ENCODE results near the gene DYRK4.
A peak's percentile ranks its signal among the peaks of the same experiment; 100 is the strongest.
"Not testable (repeated sequence)": the region's sequence is repeated elsewhere in the genome, so short reads cannot be mapped to it uniquely, and the experiment has no call there.

DYRK4 gene, protein sequence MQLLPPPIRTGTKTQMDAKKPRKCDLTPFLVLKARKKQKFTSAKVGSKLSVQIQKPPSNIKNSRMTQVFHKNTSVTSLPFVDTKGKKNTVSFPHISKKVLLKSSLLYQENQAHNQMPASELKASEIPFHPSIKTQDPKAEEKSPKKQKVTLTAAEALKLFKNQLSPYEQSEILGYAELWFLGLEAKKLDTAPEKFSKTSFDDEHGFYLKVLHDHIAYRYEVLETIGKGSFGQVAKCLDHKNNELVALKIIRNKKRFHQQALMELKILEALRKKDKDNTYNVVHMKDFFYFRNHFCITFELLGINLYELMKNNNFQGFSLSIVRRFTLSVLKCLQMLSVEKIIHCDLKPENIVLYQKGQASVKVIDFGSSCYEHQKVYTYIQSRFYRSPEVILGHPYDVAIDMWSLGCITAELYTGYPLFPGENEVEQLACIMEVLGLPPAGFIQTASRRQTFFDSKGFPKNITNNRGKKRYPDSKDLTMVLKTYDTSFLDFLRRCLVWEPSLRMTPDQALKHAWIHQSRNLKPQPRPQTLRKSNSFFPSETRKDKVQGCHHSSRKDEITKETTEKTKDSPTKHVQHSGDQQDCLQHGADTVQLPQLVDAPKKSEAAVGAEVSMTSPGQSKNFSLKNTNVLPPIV

GRCh38 chr12:4562034-4562657 lies at the start of gene DYRK4:
DYRK4 (plus strand) TSS chr12:4562208; CDS start chr12:4562246, 38 bp downstream.
- peak; percentile 84 for DNase-seq

- DNase-seq = no peak
Observed at GRCh38 chr12:4518106-4518728, 43.8 kb upstream of the DYRK4 start.

DNA sequence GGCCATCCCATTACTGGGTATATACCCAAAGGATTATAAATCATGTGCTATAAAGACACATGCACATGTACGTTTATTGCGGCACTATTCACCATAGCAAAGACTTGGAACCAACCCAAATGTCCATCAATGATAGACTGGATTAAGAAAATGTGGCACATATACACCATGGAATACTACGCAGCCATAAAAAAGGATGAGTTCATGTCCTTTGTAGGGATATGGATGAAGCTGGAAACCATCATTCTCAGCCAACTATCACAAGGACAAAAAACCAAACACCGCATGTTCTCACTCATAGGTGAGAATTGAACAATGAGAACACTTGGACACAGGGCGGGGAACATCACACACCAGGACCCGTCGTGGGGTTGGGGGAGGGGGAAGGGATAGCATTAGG lies 38.6 kb upstream of the DYRK4 start:
- DNase-seq = not testable (repeated sequence)

- peak; percentile 23 for DNase-seq
Observed at GRCh38 chr12:4526923-4527546, 35.0 kb upstream of the DYRK4 start.

GRCh38 chr12:4530160-4530559 lies 31.8 kb upstream of the DYRK4 start:
- no peak for DNase-seq

DNA sequence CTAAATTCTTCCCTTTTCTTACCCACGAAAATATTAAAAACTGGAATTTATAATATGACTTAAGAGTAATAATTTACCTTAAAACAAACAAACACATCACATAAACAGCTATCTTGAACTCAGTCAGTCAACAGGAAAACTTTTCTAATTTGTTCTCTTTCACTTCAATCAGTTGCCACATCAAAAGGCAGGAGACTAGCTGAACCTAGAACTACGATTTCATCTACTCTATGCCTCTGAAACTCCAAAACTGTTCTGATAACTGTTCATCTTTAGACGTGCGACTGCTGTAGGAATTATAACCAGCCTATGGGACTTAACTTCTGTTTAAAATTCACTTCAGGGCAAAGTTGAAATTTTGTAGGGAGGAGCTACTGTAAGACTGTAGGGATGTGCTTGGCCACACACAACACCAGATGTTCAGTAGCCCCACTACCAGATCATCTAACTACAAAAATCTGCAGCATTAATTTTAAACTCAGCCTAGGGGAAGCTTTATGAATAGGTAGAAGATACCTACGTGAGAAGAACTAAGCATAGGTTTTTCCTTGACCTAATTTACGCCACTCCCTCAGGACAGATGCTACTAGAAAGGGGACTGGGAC lies 30.9 kb upstream of the DYRK4 start:
- DNase-seq = no peak

GRCh38 chr12:4535092-4535491 lies 26.9 kb upstream of the DYRK4 start:
- DNase-seq = no peak

- DNase-seq = no peak
Observed at GRCh38 chr12:4535871-4536270, 26.1 kb upstream of the DYRK4 start.

GRCh38 chr12:4538207-4539160 lies 23.5 kb upstream of the DYRK4 start, which contains the start of gene RAD51AP1:
RAD51AP1 (plus strand) TSS chr12:4538890; CDS start chr12:4538940, 50 bp downstream.
- peak; percentile 96 for DNase-seq

DNA sequence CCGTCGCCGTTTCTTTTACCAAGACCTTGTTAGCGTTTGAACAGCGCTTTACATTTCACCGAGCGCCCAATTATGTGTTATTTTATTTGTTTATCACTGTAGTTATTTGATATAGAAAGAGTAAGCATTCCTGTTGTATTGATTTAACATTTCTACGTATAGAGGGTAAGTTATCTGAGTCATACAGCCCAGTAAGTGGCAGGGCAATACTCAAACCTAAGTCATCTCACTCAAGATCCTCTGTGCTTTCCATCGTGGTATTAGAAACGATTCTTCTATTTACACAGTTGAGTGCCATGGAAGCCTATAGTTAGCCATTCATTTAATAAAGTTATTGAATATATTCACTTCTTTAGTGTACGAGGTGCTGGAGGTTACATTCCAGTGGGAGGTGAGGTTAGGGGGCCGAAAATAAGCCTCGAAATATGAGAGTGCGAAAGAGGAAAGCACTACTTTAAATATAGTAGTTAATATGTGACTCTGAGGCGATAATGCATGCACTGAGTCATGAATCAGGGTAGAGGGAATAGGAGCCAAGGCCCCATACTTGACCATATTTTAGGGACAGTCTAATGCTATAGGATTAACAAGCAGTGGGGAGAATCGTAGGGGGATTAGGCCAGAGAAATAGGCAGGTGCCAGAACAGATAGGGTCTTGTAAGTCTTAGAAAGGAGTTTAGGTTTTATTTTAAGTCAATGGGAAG lies 22.7 kb upstream of the DYRK4 start:
- DNase-seq = no peak

- DNase-seq = no peak
Observed at GRCh38 chr12:4540170-4540569, 21.8 kb upstream of the DYRK4 start.

- peak; percentile 42 for DNase-seq
Observed at GRCh38 chr12:4540638-4541037, 21.4 kb upstream of the DYRK4 start.

DNA sequence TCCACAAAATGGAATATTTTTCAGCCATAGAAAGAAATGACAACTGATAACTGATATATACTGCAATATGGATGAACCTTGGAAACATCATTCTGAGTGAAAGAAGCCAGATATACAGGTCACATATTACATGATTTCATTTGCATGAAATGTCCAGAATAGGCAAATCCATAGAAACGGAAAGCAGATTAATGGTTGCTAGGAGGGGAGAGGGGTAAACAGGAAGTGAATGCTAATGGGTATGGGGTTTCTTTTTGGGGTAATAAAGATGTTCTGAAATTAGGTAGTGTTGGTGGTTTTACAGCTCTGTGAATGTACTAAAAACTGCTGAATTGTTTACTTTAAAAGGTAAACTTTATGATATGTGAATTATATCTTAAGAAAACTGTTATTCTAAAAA lies 16.8 kb upstream of the DYRK4 start:
- DNase-seq = no peak

GRCh38 chr12:4552191-4552590 lies 9.8 kb upstream of the DYRK4 start:
- DNase-seq = no peak

- no peak for DNase-seq
Observed at GRCh38 chr12:4553943-4554342, 8.1 kb upstream of the DYRK4 start.

DNA sequence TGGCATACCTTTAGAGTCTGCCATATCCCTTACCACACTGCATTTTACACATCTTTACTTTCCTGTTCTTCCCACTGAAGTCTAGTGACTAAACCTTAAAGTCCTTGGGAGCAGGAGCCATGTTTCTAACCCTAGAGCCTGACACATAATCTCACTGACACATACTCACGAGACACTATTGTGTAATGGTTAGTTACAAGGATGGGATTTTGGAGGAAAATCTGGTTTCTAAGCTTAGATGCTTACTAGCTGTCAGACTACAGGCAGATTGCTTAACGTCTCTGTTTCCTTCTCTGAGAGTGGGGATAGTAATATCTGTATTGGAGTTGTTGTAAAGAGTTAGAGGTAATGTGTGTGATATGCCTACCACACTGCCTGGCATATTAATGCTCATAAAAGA lies 6.2 kb upstream of the DYRK4 start:
- peak; percentile 80 for DNase-seq

DNA sequence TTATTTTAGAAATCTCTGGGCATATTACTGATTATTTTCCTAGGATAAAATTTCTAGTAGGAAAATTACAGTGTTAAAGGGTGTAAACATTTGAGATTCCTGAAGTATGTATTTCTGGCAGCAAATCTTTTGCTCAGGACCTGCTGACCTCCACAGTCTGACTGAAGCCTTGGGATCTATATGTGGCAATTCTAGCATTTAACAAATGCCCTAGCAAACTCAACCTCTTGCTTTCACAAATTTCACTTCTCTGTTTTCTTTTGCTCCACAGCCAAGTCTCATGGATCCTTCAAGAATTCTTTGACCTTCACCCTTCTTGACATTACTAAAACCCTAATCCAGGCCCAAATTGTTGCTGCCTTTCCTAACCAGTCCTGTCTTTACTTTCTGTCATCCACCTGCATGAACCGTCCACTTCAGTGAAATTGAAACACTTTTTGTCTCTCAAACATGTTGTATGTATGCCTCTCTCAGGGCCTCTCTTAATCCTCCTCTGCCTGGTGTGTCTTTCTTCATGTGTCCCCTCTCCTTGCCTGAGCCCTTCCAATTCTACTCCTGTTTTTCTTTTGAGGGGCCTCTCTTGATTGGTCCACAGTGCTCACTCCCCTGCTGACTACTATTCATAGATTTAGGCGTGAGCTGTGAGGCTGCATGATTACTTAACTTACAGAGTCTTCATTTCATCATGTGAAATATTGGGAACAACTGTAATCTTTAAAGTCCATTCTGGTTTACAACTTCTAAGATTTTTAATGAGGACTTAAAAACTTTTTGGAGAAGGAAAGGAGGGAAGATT lies 5.1 kb upstream of the DYRK4 start:
- peak; percentile 59 for DNase-seq

DNA sequence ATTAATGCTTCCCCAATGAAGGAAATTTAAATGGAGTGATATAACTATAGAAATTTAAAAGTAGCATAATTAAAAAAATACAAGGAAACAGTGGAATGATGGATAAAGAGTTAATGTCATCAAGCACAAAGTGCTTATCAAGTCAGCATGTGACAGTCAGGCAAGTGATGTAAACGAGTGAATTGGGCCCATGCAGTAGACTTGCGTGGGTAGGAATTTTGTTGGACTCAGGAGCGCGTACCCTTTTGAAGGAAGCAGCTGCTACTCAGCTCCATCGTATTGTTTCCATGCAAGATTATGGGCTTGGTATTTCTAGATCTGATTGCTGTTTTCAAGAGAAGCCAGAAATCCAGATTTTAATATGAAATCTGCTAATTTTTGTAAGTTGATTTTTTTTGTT lies 4.4 kb upstream of the DYRK4 start:
- DNase-seq = no peak

DNA sequence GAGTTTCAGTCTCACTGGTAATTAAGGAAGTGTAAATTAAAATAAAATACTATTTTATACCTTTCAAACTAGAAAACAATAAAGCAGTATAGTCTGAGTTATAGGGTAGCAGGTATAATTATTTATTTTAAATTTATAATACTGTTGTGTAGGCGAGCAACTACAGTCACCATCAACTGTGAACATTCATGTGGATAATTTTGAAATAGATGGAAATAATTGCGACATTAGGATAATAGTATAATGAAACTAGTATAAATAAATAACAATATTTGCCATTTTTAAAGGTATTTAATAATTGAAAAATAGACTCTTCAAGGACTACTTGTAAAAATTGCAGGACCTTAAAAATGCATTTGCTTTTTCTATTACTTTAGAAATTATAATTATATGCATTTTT lies 3.8 kb upstream of the DYRK4 start:
- no peak for DNase-seq

- DNase-seq = no peak
Observed at GRCh38 chr12:4563336-4563735, 1.3 kb downstream of the DYRK4 start.
